VCaP (cell line): ENCODE results near the gene PLEKHG5.
"Not testable (repeated sequence)": the region's sequence is repeated elsewhere in the genome, so short reads cannot be mapped to it uniquely, and the experiment has no call there.

Experiments
- H3K27ac ChIP-seq: fragments of 450-650 bp; 2 replicates; pipeline ENCODE4 v1.5.1; 2017
- TF ChIP-seq, protein P1 (sequence below): fragments of 450-650 bp; conservative IDR thresholded peaks from 2 replicates; pipeline ENCODE4 v1.5.1; 2017; ENCODE audit warnings: mild to moderate bottlenecking, moderate library complexity

The PLEKHG5 gene

DNA sequence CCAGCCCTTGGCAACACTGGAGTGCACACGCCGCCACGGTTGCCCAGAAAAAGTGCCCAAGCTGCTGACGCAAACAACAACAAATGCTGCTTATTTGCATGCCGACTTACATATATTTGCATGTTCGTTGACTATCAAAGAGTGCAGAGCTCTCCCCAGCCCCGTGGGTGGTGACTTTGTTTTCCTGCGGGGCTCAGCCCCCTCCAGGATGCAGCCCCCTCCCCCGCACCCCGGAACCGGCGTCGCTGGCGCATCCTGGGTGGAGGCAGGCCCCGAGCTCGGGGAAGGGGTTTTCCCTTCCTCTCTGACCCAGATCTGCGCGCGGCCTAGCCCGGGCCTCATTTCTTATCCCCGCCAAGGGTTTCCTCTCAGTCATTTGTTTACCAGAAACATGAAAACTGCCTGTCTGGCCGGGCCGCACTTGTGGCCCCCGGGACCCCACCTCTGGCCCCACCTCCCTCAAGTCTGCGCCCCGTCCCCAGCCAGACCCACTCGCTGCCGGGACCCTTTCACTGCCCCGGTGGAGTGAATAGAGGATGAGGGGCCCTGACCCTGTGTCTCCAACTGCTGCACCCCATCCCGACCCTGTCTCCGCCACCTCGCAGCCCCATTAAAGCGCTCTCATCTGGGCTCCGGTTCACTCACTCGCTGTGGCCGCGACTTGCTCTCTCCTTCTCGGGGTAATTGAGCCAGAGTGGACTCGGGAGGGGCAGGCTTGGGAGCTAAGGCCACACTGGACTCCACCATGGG, 31.0 kb downstream of the PLEKHG5 start:
- H3K27ac ChIP-seq: no peak overlapping the region
- TF ChIP-seq, protein P1, sequence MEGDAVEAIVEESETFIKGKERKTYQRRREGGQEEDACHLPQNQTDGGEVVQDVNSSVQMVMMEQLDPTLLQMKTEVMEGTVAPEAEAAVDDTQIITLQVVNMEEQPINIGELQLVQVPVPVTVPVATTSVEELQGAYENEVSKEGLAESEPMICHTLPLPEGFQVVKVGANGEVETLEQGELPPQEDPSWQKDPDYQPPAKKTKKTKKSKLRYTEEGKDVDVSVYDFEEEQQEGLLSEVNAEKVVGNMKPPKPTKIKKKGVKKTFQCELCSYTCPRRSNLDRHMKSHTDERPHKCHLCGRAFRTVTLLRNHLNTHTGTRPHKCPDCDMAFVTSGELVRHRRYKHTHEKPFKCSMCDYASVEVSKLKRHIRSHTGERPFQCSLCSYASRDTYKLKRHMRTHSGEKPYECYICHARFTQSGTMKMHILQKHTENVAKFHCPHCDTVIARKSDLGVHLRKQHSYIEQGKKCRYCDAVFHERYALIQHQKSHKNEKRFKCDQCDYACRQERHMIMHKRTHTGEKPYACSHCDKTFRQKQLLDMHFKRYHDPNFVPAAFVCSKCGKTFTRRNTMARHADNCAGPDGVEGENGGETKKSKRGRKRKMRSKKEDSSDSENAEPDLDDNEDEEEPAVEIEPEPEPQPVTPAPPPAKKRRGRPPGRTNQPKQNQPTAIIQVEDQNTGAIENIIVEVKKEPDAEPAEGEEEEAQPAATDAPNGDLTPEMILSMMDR: no peak

DNA sequence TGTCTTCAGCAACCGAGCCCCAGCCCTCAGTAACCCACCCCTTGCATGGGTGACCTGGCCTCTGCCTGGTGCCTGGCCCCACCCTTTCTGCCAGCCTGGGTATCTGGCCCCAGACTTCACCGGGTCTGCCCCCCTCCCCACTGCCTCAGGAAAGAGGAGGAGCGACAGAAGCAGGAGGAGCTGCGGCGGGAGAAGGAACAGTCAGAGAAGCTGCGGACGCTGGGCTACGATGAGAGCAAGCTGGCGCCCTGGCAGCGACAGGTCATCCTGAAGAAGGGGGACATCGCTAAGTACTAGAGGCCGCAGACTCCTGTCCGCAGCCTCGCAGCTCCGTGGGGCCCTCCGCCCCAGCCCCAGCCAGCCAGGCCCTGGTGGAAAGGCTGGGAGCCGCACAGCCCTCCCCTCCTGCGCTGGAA, 31.6 kb downstream of the PLEKHG5 start:
- TF ChIP-seq, protein P1: no peak
- H3K27ac ChIP-seq: no peak overlapping the region

DNA sequence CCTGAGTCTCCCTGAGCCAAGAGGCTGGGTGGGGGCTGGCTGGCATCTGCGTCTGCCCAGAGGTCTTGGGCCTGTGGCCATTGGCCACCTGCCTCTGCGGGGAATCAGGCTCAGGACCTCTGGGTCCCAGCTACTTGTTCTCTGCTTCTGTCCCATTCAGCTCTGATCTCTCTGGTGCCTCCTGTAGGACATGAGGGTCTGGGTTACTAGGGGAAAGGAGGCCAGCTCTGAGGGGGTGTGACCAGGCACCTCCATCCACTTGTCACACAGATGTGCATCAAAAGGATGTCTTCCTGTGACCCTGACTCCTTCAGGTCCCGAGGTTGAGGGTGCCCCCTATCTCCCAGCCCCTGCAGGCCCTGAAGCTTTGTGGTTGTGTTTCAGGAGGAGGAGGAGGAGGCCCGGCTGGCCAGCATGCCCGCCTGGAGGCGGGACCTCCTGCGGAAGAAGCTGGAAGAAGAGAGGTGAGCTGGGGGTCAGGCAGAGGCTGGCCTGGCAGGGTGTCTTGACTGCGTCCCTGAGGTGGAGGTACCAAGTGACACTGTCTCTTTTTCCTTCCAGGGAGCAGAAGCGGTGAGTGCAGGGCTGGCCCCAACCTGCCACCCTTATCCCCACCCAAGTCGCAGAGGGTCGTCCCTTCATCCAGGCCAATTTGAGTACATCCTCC, 34.5 kb downstream of the PLEKHG5 start:
- no peak overlapping the region for H3K27ac ChIP-seq
- TF ChIP-seq, protein P1: no peak

DNA sequence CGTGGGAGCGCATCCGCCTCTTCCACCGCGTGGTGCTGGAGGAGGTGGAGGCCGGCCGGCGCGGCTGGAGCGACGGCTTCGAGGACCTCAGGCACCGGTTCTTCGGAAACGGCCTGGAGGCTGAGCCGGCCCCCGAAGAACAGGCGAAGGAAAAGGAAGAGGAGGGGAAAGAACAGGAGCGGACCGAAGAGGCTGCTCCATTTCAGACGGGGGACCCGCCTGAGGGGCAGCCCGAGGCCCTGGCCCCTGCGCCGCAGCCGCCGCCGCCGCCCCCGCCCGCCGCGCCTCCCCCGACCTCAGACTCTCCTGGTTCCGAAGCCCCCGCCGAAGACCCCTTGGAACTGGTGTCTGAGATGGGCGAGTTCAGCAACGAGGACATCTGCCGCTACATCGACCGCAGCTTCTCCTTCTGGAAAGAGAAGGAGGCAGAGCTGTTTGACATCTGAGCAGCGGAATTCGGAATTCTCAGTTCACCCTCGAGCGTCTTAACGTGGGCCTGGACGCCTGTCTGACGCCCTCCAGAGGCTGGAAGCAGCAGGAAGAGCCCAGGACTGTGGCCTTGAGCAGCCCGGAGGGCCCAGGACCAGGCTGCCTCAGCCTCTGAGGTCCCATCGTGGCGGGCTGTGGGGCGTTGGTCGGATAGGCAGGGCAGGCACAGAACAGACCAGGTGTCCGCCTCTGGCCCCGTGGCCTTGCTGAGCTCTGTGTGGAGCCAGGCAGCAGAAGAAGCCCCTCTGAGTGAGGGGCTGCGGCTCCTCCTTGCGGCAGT, 35.5 kb downstream of the PLEKHG5 start:
- not testable (repeated sequence) for H3K27ac ChIP-seq

DNA sequence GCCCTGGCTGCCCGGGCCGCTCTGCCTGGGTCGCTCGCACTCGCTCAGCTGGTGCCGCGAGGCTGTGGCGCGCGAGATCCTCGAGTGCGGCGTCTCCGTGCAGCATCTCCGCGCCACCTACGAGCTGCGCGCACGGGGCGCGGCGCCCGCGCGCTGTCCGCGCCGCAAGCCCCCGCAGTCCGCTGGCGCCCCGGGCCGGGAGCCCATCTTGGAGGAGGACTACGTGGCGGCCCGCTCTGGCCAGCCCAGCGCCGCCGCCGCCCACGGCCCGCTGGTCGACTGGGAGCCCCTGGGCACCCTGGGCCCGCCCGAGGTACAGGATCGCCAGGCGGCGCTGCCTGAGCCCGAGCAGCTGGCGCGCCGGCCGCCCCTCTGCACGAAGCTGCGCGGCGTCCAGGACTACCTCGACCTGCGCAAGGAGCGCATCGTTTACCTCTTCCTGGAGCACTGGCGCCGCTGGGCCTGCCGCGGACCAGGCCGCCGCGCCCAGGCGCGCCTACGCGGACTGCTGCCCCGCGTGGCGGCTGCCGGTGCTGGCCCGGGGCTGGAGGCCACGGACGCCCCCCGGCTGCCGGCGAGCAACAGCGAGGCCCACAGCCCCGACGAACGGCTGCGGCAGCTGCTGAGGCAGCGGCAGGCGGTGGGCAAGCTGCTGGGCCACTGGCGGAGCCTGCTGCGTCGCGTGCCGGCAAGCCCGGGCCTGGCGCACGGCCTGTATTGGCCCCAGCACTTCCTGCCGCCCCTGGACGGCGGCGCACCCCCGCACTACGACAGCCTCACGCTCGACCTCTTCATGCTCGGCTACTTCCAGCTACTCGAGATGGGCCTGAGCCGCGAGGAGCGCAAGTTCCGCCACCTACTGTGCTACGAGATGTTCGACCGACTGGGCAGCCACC, 36.4 kb downstream of the PLEKHG5 start:
- no peak overlapping the region for H3K27ac ChIP-seq
- TF ChIP-seq, protein P1: peak; percentile 68

DNA sequence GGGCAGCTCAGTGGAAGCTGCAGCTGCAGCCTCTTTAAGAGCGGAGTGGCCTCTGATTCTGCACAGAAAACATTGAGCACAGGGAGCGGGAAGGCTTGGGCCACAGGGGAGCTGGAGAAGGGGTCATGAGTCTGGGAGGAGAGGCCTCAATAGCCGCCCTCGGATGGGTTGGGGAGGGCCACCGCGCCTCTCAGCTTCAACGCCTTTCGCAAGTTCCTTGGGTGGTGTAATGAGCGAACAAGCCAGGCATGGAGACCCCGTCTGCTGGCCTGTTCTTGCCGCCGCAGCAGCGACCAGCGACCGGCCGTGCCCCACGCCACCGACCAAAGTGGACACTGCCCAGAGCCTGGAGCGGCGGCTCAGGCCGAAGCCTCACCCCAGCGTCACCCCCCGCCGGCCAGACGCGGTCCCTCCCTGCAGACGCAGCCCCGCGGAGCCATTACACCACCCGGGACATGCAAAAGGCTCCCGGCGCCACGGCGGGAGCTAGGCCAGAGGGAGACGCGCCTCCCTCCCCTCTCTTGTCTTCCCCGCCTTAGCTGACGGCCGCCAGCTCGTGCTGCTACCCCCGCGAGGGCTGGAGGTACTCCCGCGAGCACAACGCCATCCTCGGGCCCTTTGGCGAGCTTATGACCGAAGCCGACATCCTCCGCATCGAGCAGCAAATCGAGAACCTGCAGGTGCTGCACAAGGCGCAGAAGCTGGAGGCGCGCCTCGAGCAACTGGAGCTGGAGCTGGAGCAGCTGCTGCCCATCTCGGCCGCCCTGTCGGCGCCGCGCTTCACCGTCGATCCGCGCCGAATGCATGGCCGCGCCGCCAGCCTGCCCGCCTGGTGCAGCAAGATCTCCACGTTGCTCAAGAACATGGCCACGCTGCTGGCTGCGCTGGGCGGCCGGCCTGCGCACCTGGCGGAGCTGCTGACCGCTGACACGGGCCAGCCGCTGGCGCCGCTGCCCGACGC, 37.3 kb downstream of the PLEKHG5 start:
- H3K27ac ChIP-seq: not testable (repeated sequence)

DNA sequence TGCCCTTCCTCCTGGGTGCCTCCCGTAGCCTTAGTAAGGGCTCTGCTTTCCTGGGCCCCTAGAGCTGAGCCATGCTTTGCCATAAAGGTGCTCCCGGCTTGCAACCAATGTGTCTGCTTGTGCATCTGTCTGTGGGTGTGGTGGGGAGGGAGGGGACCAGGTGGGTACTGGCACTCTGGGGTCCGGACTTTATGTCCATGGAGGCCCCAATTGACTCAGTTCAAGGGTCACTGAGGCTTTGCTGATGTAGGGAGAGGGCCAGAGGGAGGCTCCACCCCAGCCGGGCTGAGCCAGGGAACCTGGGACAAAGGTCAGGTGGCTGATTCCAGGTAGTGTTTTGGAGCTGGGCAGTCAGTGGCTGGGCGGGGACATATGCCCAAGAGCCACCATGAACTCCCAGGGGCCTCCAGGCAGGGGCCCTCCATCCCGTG, 40.5 kb downstream of the PLEKHG5 start:
- TF ChIP-seq, protein P1: no peak
- no peak overlapping the region for H3K27ac ChIP-seq

DNA sequence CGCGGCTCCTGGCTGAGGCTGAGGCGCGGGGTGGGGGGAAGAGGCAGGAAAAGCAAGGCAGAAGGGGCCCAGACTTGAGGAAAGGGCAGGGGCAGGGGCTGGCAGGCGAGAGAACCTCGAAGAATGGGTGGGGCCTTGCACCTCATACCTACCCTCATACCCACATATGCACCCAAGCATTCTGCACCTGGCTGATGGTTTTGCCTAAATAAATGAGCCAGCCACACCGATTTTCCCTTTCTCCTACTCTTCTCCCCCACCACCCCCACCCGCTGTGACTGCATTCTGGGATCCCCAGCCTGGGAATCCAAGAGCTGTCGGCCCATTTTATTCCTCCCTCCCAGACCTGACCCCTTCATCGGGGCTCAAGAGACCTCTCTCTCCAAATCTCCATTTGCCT, 41.0 kb downstream of the PLEKHG5 start:
- not testable (repeated sequence) for H3K27ac ChIP-seq
